GM21423 (cell line): ENCODE data around the gene POM121L2.
"Not testable (repeated sequence)": the region's sequence is repeated elsewhere in the genome, so short reads cannot be mapped to it uniquely, and the experiment has no call there.

ENCODE experiments used
- ATAC-seq: cut with Tn5 transposase; IDR thresholded peaks from one replicate; pipeline ENCODE4 v1.9.1; 2021; ENCODE audit warnings: mild to moderate bottlenecking, moderate library complexity; ENCODE audit not compliant: unreplicated experiment

Gene POM121L2

DNA sequence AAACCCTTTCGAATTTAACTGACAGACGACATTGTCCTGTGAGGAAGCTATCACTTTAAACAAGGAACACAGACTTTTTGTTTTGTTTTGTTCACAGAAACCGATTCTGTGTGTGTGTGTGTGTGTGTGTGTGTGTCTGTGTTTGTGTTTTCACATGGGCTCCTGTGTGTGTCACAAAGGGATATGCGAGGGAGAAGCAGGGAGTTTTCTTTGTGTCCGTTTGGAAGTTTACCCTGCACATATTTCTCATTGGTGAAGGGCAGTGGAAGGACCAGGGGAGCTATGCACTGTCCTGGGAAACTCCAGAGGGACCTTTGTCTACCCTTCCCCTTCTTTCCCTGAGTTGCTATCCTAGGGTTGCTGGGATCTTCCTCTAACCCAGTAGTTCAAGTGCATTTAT is 17.7 kb downstream of the POM121L2 start:
- ATAC-seq = no peak

DNA sequence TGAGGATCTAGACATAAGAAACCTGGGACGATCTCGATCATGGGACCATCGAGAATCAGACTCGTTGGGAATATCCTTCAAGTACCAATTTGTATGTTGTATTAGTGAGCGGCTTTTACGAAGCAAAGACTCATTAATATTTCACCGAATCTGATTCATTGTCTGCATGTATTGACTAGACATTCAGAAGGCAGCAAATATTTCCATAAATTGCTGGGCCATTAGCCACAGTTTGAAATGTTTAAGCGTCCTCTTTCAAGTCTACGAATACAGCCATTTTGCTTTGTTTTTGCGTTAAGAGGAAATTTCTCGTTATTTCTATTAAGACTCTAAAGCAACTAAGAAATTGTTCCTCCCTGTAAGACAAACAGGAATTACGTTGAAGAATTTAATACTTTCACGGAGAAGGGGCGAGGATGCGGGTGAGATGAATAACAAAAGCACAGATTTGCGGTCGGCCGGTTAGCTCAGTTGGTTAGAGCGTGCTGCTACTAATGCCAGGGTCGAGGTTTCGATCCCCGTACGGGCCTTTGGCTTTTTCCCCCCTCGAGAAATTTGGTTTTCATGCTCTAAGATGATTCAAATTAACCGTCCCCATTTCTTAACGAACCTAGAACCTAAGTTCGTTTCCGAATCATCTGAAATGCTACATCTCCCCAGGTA is 18.5 kb downstream of the POM121L2 start:
- ATAC-seq = no peak

- no peak for ATAC-seq
These were observed 21.2 kb downstream of the POM121L2 start for GRCh38 chr6:27290850-27291208.

DNA sequence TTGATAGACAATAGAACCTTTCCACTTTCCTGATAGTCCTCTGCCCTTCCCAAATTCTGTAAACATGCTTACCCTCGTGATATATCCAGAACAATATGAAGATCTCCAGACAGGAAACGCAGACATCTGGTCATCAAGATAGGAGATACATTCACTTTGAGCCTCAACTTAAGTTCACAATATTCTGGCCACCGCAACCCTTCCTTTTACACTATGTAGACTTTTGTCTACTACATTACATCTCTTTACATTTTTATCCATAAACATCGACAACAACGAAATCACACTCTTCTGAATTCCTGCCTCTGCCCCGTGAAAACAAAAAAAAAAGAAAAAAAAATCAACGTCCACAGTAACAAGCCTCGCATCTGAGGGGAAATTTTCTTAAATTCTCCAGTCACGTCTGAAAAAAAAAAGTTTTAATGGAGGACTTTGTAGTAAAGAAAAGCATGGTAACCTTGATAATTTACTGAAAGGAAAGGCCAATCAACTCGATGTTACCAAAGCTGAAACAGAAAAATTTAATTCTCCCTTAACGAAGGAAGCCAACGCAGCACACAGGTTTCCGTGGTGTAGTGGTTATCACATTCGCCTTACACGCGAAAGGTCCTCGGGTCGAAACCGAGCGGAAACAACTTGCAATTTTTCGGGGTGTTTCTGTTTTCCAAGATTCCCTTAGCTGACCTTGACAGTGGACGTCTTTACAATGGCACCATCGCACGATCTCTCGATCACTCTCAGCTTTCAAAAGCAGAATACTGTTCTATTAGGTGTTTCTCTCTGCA is 21.8 kb downstream of the POM121L2 start:
- ATAC-seq = no peak

GRCh38 chr6:27288136-27289044 is 23.7 kb downstream of the POM121L2 start:
- no peak for ATAC-seq

DNA sequence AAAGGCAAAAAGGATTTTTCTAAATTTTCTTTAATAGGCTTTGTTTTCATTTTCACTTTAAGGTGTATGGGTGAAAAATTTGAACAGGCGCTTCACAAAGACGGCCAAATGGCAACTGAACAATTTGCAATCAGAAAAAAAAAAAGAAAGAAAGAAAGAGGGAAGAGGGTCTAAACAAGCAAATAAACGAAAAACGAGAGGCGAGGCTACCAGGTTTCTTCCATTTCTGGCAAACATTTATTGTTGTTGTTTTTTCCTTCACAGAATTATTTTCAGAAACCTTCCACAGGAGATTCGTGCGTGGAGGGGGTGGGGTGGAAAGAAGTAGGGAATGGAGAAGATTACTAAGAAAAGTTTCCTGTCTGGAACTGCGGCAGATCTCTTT is 24.3 kb downstream of the POM121L2 start:
- no peak for ATAC-seq

GRCh38 chr6:27286141-27286540 is 25.9 kb downstream of the POM121L2 start:
- no peak for ATAC-seq

GRCh38 chr6:27283279-27283678 is 28.8 kb downstream of the POM121L2 start:
- no peak for ATAC-seq

- ATAC-seq = no peak
These were observed 30.5 kb downstream of the POM121L2 start for GRCh38 chr6:27281569-27281968.

- ATAC-seq = no peak
These were observed 31.0 kb downstream of the POM121L2 start for GRCh38 chr6:27281105-27281539.

DNA sequence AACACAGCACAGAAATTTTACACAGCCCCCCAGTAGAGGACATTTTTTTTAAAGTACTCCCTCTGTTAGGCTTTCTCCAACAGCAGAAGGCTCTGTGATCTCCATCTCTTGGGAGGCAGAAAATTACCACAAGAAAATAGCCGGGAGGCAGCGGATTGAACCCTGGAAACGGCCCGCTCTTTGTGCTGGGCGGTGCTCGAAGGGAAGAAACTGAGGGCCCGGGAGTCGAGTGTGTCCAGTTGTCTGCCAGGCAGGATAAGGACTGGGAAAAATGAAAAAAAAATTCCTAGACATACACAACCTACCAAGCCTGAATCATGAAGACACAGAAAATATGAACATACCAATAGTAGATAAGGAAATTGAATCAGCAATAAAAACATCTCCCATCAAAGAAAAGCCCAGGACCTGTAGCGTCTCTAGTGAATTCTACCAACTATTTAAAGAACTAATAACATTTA is 31.5 kb downstream of the POM121L2 start:
- ATAC-seq = no peak

DNA sequence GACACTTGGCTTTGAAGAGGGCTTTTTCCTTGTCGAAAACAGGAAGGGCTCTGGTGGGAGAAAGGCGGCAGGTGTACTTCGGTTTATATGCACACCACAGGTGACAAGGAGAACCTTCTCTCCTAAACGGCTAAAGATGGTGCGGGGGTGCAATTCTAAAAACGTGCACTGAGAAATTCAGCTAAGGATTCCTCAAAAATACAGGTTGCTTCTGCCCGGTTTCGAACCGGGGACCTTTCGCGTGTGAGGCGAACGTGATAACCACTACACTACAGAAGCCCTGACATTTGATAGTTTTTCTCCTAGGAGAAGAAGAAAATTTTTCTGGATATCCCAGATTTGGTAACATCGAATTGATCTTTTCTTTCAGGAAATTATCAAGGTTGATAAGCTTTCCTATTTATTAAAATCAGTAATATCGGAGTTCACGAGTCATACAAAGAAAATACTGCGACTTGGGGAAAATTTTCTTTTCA is 32.0 kb downstream of the POM121L2 start:
- no peak for ATAC-seq

GRCh38 chr6:27279513-27280063 is 32.5 kb downstream of the POM121L2 start:
- no peak for ATAC-seq

DNA sequence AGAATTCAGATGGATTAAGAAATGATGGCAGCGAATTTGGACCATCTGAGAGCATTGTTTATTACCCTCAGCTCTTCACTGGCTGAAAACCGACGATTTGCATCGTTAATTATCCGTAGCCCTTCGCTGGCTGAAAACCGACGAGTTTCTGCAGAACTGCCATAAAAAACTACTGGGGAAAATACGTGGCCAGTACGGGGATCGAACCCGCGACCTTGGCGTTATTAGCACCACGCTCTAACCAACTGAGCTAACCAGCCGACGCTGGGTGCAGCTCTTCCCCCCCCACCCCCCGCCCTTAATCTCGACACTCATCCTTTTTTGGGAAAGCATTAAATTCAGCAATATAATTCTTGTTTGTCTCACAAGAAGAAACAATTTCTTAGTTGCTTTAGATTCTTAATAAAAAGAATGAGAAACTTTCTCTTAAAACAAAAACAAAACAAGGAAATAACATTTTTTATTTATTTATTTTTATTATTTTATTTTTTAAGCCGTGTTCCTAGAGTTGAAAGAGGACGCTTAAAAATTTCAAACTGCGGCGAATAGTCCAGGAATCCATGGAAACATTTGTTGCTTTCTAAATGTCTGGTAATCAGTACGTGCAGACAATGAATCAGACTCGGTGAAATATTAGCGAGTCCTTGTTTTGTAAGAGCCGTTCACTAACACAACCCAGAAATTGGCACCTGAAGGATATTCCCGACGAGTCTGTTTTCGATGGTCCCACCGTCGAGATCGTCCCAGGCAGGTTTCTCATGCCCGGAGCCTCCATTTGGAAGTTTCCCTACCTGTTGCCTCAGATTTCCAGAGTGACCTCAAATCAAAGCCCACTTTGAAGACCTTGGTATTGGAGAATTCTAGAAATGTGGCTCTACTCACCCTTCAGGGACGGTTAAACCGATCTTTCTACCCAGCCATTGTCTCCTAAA is 36.8 kb downstream of the POM121L2 start:
- no peak for ATAC-seq

GRCh38 chr6:27273783-27274182 is 38.3 kb downstream of the POM121L2 start:
- no peak for ATAC-seq

DNA sequence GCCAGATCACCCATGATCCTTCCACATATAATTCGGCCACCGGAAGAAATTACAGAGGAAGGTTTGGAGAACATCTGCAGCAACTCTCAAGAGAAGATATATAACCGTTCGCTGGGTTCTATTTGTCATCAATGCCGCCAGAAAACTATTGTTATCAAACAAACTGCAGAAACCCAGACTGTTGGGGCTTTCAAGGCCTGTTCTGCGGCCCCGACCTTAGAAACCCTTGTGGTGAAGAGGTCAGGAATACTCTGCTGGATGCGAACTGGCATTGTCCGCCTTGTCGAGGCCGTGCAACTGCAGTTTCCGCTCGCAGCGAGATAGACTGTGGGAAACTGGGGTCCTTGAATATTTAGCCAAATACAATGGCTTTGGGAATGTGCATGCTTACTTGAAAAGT is 43.3 kb downstream of the POM121L2 start:
- ATAC-seq = no peak

GRCh38 chr6:27267857-27268434 is 44.1 kb downstream of the POM121L2 start:
- no peak for ATAC-seq

- ATAC-seq = not testable (repeated sequence)
These were observed 45.1 kb downstream of the POM121L2 start for GRCh38 chr6:27267003-27267402.

GRCh38 chr6:27263886-27264285 is 48.2 kb downstream of the POM121L2 start:
- no peak for ATAC-seq
